ENCODE data around the gene PIANP.

PIANP gene

DNA sequence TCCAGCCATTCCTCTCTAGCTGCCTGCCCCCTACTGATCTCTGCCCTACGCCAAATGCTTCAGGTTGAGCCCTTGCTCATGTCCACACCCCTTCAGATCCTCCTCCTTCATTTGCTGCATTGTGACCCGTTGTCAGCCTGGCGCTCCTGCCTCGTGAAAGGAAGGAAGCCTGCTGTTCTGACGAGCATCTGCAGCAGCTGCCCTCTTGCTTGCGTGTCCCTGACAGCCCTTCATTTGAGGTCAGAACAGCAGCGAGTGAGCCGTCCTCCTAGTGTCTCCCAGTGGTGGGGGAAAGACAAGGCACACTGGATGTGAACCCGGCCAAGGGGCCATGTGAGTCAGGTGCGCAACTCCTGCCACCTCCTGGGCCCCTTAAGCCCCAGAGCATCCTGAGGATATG lies 3.0 kb upstream of the PIANP start:
- TF ChIP-seq CTCF (IDR thresholded peaks at IDR 0.05; ENCODE audit: insufficient read depth, low read length, poor library complexity, severe bottlenecking) (no peak), EZH2phosphoT487 (conservative IDR thresholded peaks at IDR 0.05; ENCODE audit: low read length) (no peak)
- Histone ChIP-seq H2AFZ (ENCODE audit: low read depth, low read length, severe bottlenecking) (no peak overlapping the region), H3K4me2 (ENCODE audit: low read depth, low read length, poor library complexity, severe bottlenecking) (no peak overlapping the region), H3K9me3 (ENCODE audit: insufficient read depth, low read length) (no peaks in the 10 kb centered on the region), H3K9me2 (replicated peaks; ENCODE audit: insufficient read depth, low read length) (no peaks in the 10 kb centered on the region), H3K9ac (ENCODE audit: low read length) (no peak overlapping the region), H3K4me3 (ENCODE audit: insufficient read depth, low read length, poor library complexity, severe bottlenecking) (no peak overlapping the region), H3K27me3 (ENCODE audit: low read length) (no peaks in the 10 kb centered on the region), H3F3A (ENCODE audit: insufficient read depth) (no peaks in the 10 kb centered on the region), H3K79me2 (ENCODE audit: insufficient read depth, low read length) (no peaks in the 10 kb centered on the region), H4K20me1 (ENCODE audit: low read depth, low read length) (no peaks in the 10 kb centered on the region), H3K27ac (ENCODE audit: low read depth, low read length) (no peak overlapping the region), H3K36me3 (ENCODE audit: low read length) (no peaks in the 10 kb centered on the region)

GRCh38 chr12:6701078-6701768 lies 608 bp upstream of the PIANP start:
- H3K4me3 ChIP-seq (ENCODE audit: insufficient read depth, low read length, poor library complexity, severe bottlenecking), result no peak overlapping the region
- no peaks in the 10 kb centered on the region for H3K36me3 ChIP-seq (ENCODE audit: low read length)
- no peak overlapping the region for H2AFZ ChIP-seq (ENCODE audit: low read depth, low read length, severe bottlenecking)
- H3K4me2 ChIP-seq (ENCODE audit: low read depth, low read length, poor library complexity, severe bottlenecking), result no peak overlapping the region
- H3K9ac ChIP-seq (ENCODE audit: low read length), result no peak overlapping the region
- no peaks in the 10 kb centered on the region for H3K9me2 ChIP-seq (replicated peaks; ENCODE audit: insufficient read depth, low read length)
- no peaks in the 10 kb centered on the region for H4K20me1 ChIP-seq (ENCODE audit: low read depth, low read length)
- no peaks in the 10 kb centered on the region for H3F3A ChIP-seq (ENCODE audit: insufficient read depth)
- no peaks in the 10 kb centered on the region for H3K9me3 ChIP-seq (ENCODE audit: insufficient read depth, low read length)
- no peak for TF ChIP-seq EZH2phosphoT487 (conservative IDR thresholded peaks at IDR 0.05; ENCODE audit: low read length)
- TF ChIP-seq CTCF (IDR thresholded peaks at IDR 0.05; ENCODE audit: insufficient read depth, low read length, poor library complexity, severe bottlenecking), result no peak
- no peaks in the 10 kb centered on the region for H3K79me2 ChIP-seq (ENCODE audit: insufficient read depth, low read length)
- H3K27me3 ChIP-seq (ENCODE audit: low read length), result no peaks in the 10 kb centered on the region
- no peak overlapping the region for H3K27ac ChIP-seq (ENCODE audit: low read depth, low read length)

DNA sequence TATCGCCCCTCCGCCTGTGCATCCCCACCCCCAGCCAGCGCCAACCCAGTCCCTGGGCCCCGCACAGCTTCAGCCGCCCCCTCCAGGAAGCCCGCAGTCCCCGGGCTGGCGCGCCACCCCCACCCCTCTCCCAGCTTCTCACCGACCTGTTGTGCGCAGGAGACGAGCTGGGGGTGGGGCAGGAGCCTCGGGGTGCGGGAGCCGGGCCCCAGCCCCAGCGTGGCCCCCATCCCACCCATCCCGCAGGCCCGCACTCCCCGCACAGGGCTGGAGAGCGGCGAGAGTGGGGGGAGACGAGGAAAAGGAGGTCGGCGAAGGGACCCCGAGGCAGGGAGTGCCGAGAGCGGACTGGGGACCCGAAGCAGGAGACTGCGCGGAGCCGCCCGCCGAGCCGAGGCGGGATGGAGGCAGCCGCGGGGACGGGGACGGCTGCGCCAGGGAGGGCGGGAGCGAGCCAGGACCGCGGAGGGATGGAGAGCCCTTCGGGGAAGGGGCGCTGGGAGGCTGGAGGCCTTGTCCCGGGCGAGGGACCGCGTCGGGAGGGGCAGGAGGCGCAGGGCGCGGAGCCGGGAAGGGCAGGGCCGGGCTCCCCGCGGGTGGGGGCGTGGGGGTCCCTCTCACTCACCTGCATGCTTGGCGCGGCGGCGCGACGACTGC lies 498 bp downstream of the PIANP start:
- H3K36me3 ChIP-seq (ENCODE audit: low read length), result no peaks in the 10 kb centered on the region
- H2AFZ ChIP-seq (ENCODE audit: low read depth, low read length, severe bottlenecking), result no peak overlapping the region
- no peak for TF ChIP-seq CTCF (IDR thresholded peaks at IDR 0.05; ENCODE audit: insufficient read depth, low read length, poor library complexity, severe bottlenecking)
- no peak for TF ChIP-seq EZH2phosphoT487 (conservative IDR thresholded peaks at IDR 0.05; ENCODE audit: low read length)
- no peaks in the 10 kb centered on the region for H3F3A ChIP-seq (ENCODE audit: insufficient read depth)
- H3K9me2 ChIP-seq (replicated peaks; ENCODE audit: insufficient read depth, low read length), result no peaks in the 10 kb centered on the region
- H3K79me2 ChIP-seq (ENCODE audit: insufficient read depth, low read length), result no peaks in the 10 kb centered on the region
- no peak overlapping the region for H3K9ac ChIP-seq (ENCODE audit: low read length)
- H3K4me2 ChIP-seq (ENCODE audit: low read depth, low read length, poor library complexity, severe bottlenecking), result no peak overlapping the region
- no peak overlapping the region for H3K27ac ChIP-seq (ENCODE audit: low read depth, low read length)
- H3K4me3 ChIP-seq (ENCODE audit: insufficient read depth, low read length, poor library complexity, severe bottlenecking), result no peak overlapping the region
- H4K20me1 ChIP-seq (ENCODE audit: low read depth, low read length), result no peaks in the 10 kb centered on the region
- H3K9me3 ChIP-seq (ENCODE audit: insufficient read depth, low read length), result no peaks in the 10 kb centered on the region
- H3K27me3 ChIP-seq (ENCODE audit: low read length), result no peaks in the 10 kb centered on the region
